ENCODE measurements around the gene SERTAD2.

GRCh38 chr2:64613276-64613675 lies 40.4 kb downstream of the SERTAD2 start:
- TF ChIP-seq CTCF (conservative IDR thresholded peaks at IDR 0.05; ENCODE audit: low read depth, low read length) (no peak), BHLHE40 (IDR thresholded peaks at IDR 0.05; ENCODE audit: low read depth, low read length) (no peak), NFE2L2 (IDR thresholded peaks at IDR 0.05; ENCODE audit: low read depth, low read length) (no peak), POLR2A (IDR thresholded peaks at IDR 0.05; ENCODE audit: low read depth, low read length) (no peak), SMC3 (IDR thresholded peaks at IDR 0.05; ENCODE audit: low read depth, low read length) (no peak), RAD21 (IDR thresholded peaks at IDR 0.05; ENCODE audit: low read length) (no peak), CHD1 (IDR thresholded peaks at IDR 0.05; ENCODE audit: low read depth, low read length) (no peak)
